Measurements from ENCODE around the gene COASY.

Gene COASY

DNA sequence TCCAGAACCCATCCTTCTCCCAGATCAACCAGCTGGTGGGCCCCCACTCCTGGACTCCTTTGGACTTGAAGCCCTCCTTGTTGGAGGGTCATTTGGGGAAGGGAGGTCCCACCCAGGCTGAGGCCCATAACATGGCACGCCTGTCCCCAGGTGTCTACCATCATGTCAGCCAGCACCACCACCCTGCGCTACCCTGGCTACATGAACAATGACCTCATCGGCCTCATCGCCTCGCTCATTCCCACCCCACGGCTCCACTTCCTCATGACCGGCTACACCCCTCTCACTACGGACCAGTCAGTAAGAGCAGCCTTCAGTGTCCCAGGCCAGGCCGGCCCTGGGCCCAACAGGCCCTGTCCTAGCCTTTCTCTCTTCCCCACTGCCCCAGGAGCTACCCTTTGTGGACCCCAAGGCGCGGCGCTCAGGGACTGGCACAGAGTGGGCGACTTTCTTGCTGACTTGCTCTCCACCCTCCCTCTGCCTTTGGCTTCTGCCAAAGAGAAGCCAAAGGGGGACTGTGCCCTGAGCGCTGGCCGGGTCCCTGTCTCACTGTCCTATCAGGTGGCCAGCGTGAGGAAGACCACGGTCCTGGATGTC is 51.8 kb downstream of the COASY start:
- no peak for DNase-seq (ENCODE audit: low read depth)
